Posterior vena cava (tissue), 2 donors: ENCODE results near the gene POLR3K. TPM values are rescaled to one million over a fixed set of nuclear protein-coding genes. Genes with fewer than 3 reads are reported as not detected.
"Not testable (repeated sequence)": the region's sequence is repeated elsewhere in the genome, so short reads cannot be mapped to it uniquely, and the experiment has no call there.

ENCODE experiments used
- DNase-seq: peaks from one replicate; pipeline ENCODE4 v3.0.0-alpha.2; 2020; ENCODE audit warnings: low spot score
- intact Hi-C, 2 donors: fragments of 100-400 bp; cut with DNase I; formaldehyde crosslinking; loops; one replicate each; pipeline versions ENCODE4 v1.14.1 to v1.14.2; 2022 to 2023
- microRNA-seq, 2 donors: library from miRNA; unstranded; fragments of <30 nt; microRNA quantifications; one replicate each; pipeline ENCODE4 v1.2.0, GENCODE V29; 2020 to 2021; ENCODE audit warnings: borderline microRNAs expressed in 2 of 2
- total RNA-seq, 2 donors: library from RNA; stranded (reverse); fragmentation: NEBNext Ultra II Directional; extraction: Animal tissue kit (Norgen Biotek cat#: 25700); gene quantifications; one replicate each; pipeline ENCODE4 v1.2.1, GENCODE V29; 2021
- donor health status: DM: yes; HTN: yes; CAD: no.
- donor health status: DM: yes; HTN: yes; CAD: no.

POLR3K gene
- total RNA-seq, 2 donors from 2014 or later, result 7.4 to 7.9 TPM

GRCh38 chr16:33154-33876 lies 20.1 kb downstream of the POLR3K start:
- intact Hi-C loops, DNase-seq: not testable (repeated sequence)

- DNase-seq, intact Hi-C loops: not testable (repeated sequence)
Measured at GRCh38 chr16:30627-31026, 22.8 kb downstream of the POLR3K start.

- intact Hi-C loops, DNase-seq: not testable (repeated sequence)
Measured at GRCh38 chr16:25926-26348, 27.5 kb downstream of the POLR3K start.

DNA sequence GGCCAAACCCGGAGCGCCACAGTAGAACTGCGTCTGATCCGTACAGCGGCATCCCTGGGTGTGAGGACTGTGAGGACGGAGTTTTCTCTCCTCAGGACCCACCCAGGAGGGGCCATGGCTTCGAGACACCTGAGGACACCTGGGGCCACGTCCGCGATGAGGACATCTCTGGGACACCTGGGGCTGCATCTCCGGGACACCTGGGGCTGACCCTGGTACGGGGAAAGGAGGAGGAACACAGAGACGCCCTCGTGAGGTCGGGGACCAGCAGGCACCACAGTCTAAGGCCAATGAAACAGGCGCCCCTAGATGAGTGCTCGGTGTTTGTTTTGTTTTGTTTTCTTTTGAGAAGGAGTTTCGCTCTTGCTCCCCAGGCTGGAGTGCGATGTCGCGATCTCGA lies 29.3 kb downstream of the POLR3K start:
- DNase-seq, intact Hi-C loops: not testable (repeated sequence)

DNA sequence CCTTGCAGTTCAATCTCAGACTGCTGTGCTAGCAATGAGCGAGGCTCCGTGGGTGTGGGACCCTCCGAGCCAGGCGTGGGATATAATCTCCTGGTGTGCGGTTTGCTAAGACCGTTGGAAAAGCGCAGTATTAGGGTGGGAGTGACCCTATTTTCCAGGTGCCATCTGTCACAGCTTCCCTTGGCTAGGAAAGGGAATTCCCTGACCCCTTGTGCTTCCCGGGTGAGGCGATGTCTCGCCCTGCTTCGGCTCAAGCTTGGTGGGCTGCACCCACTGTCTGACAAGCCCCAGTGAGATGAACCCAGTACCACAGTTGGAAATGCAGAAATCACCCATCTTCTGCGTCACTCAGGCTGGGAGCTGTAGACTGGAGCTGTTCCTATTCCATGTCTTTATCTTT lies 32.5 kb downstream of the POLR3K start:
- DNase-seq, intact Hi-C loops: not testable (repeated sequence)

GRCh38 chr16:17062-17765 lies 36.2 kb downstream of the POLR3K start:
- intact Hi-C loops, result not testable (repeated sequence)
- DNase-seq, result peak; percentile 72

GRCh38 chr16:10772-11171 lies 42.6 kb downstream of the POLR3K start:
- DNase-seq, result peak; percentile 98
- intact Hi-C loops, result not testable (repeated sequence)

GRCh38 chr16:9903-10665 lies 43.3 kb downstream of the POLR3K start:
- intact Hi-C loops, result no loop called here
- DNase-seq, result peak; percentile 78

Small RNA genes within 50 kb of the gene (microRNA-seq; reads per million reads assigned to microRNA genes)
- 0 reads per million in 2 donors for gene MIR6859-4

Other genes starting within 250 kb of the POLR3K start
- gene SNRNP25, start 220 bp upstream of the POLR3K start, total RNA-seq, result 10 to 100 TPM; 11.2 to 11.6 TPM
- gene RHBDF1, start 19.0 kb upstream of the POLR3K start, total RNA-seq, result 10 to 100 TPM; 39.5 to 39.7 TPM
- 10 to 100 TPM; 42.2 to 45.6 TPM for gene MPG, start 24.6 kb upstream of the POLR3K start, total RNA-seq
- gene NPRL3, start 85.1 kb upstream of the POLR3K start, total RNA-seq, result 10 to 100 TPM; 13.2 to 22.1 TPM
- not detected for gene HBZ, start 99.0 kb upstream of the POLR3K start, total RNA-seq
- 1 to 10 TPM in 1 of 2 donors, under 1 TPM in 1; 0.90 to 1.5 TPM for gene HBM, start 112.4 kb upstream of the POLR3K start, total RNA-seq
- gene HBA2, start 119.3 kb upstream of the POLR3K start, total RNA-seq, result 1,000 to 10,000 TPM in 1 of 2 donors, 100 to 1,000 TPM in 1; 750 to 2,679 TPM
- 1,000 to 10,000 TPM in 1 of 2 donors, 100 to 1,000 TPM in 1; 878 to 2,742 TPM for gene HBA1, start 123.1 kb upstream of the POLR3K start, total RNA-seq
- gene HBQ1, start 126.9 kb upstream of the POLR3K start, total RNA-seq, result under 1 TPM in 1 of 2 donors, not detected in 1; 0.48 TPM
- gene LUC7L, start 175.8 kb upstream of the POLR3K start, total RNA-seq, result 10 to 100 TPM; 42.7 to 43.0 TPM
- 10 to 100 TPM; 69.4 to 86.2 TPM for gene FAM234A, start 181.2 kb upstream of the POLR3K start, total RNA-seq
- 10 to 100 TPM in 1 of 2 donors, 1 to 10 TPM in 1; 7.7 to 10.6 TPM for gene RGS11, start 222.3 kb upstream of the POLR3K start, total RNA-seq
- gene ARHGDIG, start 227.0 kb upstream of the POLR3K start, total RNA-seq, result under 1 TPM; 0.38 to 0.97 TPM
- gene PDIA2, start 229.6 kb upstream of the POLR3K start, total RNA-seq, result under 1 TPM; 0.86 to 0.88 TPM